GM12801 (cell line): ENCODE measurements around the gene FZD8.

Experiments
- CTCF ChIP-seq: IDR thresholded peaks from one replicate; pipeline ENCODE4 v1.5.1; 2011; ENCODE audit warnings: control low read depth; ENCODE audit not compliant: insufficient read length; ENCODE audit errors: extremely low read depth

FZD8 gene

GRCh38 chr10:35611750-35612149 is 30.3 kb downstream of the FZD8 start:
- no peak for TF ChIP-seq CTCF

- TF ChIP-seq CTCF = no peak
Measured at GRCh38 chr10:35608328-35608672, 33.8 kb downstream of the FZD8 start.

GRCh38 chr10:35607475-35608327 is 34.4 kb downstream of the FZD8 start:
- no peak for TF ChIP-seq CTCF

- no peak for TF ChIP-seq CTCF
Measured at GRCh38 chr10:35606430-35606829, 35.7 kb downstream of the FZD8 start.

- no peak for TF ChIP-seq CTCF
Measured at GRCh38 chr10:35605191-35605590, 36.9 kb downstream of the FZD8 start, which contains the start of gene GJD4. TSS of gene GJD4 (plus strand) at chr10:35605341. CDS start at chr10:35605568, 227 bp downstream.

DNA sequence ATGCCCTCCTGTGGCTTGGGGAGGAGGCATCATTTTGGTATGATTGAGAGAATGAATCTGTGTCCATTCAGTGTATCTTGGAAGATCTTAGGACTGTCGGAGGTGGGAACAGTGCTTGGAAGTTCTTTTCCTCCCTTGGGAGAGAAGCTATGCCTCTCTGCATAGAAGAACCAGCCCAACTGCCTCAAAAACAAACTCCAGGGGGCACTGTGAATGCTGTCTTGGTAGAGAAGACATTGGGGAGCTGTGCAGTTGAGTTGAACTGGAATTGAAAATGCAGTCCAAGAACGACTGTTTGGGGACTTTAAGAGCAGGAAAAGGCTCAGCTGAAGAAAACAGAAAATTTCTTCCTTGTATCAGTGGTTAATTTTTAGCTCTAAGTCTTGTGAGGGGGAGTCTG is 41.9 kb downstream of the FZD8 start:
- TF ChIP-seq CTCF = no peak

DNA sequence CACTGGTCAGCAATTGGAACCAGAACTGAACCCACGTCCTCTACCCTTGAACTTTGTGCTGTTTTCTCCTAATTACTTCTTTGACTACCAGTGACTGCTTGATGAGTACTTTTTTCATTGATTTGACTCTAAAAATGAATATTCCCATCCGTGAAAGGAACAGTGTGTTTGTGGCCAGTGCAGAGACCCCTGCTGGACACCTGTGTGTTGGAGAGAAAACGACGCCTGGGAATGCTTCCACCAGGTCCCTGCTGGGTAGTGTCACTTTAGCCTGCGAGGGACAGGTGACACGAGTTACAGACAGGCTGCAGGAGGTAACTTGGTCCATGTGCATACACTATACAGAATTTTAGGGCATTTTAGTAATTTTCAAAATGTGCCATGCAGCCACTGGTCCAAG is 43.7 kb downstream of the FZD8 start:
- no peak for TF ChIP-seq CTCF
